Erythroblast (primary cell): ENCODE data around the gene TTLL4.

ENCODE experiments used
- GATA1 ChIP-seq: IDR thresholded peaks from 2 replicates; pipeline ENCODE4 v1.6.1; 2011; ENCODE audit warnings: low read depth, mild to moderate bottlenecking, control low read depth, low read length, moderate library complexity
- POLR2A ChIP-seq: IDR thresholded peaks from 2 replicates; pipeline ENCODE4 v1.6.1; 2011; ENCODE audit warnings: mild to moderate bottlenecking, low read length

GRCh38 chr2:218691234-218691633 is 19.4 kb upstream of the TTLL4 start:
- TF ChIP-seq POLR2A (no peak), GATA1 (no peak)
